ENCODE results near the gene ADCY2. TPM values are rescaled to one million over a fixed set of nuclear protein-coding genes. Genes with fewer than 3 reads are reported as not detected.

ADCY2 gene
- total and polyA plus RNA-seq, 9 of the 15 experiments (the other 6 are each of a cell fraction or from before 2014, with no cell fraction given) = 0.01 to 0.15 (median 0.03) TPM; not detected in 5

GRCh38 chr5:7374186-7374585 is 21.8 kb upstream of the ADCY2 start (continued):
- no peak for TF ChIP-seq NR1H2 (CRISPR knock-in tag; IDR thresholded peaks at IDR 0.05)
- TF ChIP-seq SRSF7 (optimal IDR thresholded peaks at IDR 0.05; ENCODE audit: low read depth, low read length) = no peak
- no peak for TF ChIP-seq CREM (IDR thresholded peaks at IDR 0.05; ENCODE audit: low read depth)
- no peak for TF ChIP-seq ZNF561 (CRISPR knock-in tag; conservative IDR thresholded peaks at IDR 0.05)
- no peak for TF ChIP-seq ZNF140 (CRISPR knock-in tag; IDR thresholded peaks at IDR 0.05)

- no peak overlapping the region for H2AFZ ChIP-seq (ENCODE audit: low read depth, low read length)
- ChIA-PET CTCF (ENCODE audit: low intra/inter-chr PET ratio) (no interaction called here), POLR2A (interaction anchor here (0.6 kb wide), 1 partner anchor 36 kb away, joined by 3 read pairs; no protein-coding TSS in a partner anchor)
- no peak overlapping the region for H3K4me2 ChIP-seq (ENCODE audit: insufficient read depth, low read length)
- H3K9ac ChIP-seq (ENCODE audit: insufficient read depth in 1 of 2, low read depth in 2 of 2, low read length in 2 of 2) = no peak overlapping the region
- no peaks in the 10 kb centered on the region for H3K36me3 ChIP-seq (ENCODE audit: control insufficient read depth, insufficient read depth, low read length)
- H3K9me1 ChIP-seq (ENCODE audit: control insufficient read depth, insufficient read depth, low read length) = no peaks in the 10 kb centered on the region
- H3K9me3 ChIP-seq (replicated peaks; ENCODE audit: control insufficient read depth, insufficient read depth, low read depth, low read length) = no peaks in the 10 kb centered on the region
- in situ Hi-C loops (cut with MboI) (no loop called here), intact Hi-C loops (cut with micrococcal nuclease) (no loop called here)
- 0% methylated on average over 4 of the region's 4 CpGs for WGBS (ENCODE audit: insufficient coverage, low coverage, missing lambda C conversion rate)
- H3K79me2 ChIP-seq (ENCODE audit: control insufficient read depth, insufficient read depth, low read length) = no peaks in the 10 kb centered on the region
- ATAC-seq = no peak
- BruUV-seq (replicated peaks) = no TSS peak
- no peak overlapping the region for H3K4me3 ChIP-seq
- no peak for DNase-seq (ENCODE audit: extremely low read depth in 1 of 4, low spot score in 3 of 4)
- no peaks in the 10 kb centered on the region for H3K4me1 ChIP-seq (replicated peaks in 1 of 2; ENCODE audit: control insufficient read depth in 2 of 2, insufficient read depth in 2 of 2, low read length in 2 of 2)
- FAIRE-seq = no peak
- no peaks in the 10 kb centered on the region for H4K20me1 ChIP-seq (replicated peaks; ENCODE audit: control insufficient read depth, insufficient read depth, low read length)
- H3K27me3 ChIP-seq (ENCODE audit: control insufficient read depth in 2 of 2, insufficient read depth in 2 of 2, low read length in 2 of 2) = no peaks in the 10 kb centered on the region
- TF ChIP-seq CEBPZ (IDR thresholded peaks at IDR 0.05; ENCODE audit: borderline replicate concordance, low read depth, low read length) = no peak
- no peak for TF ChIP-seq DLX4 (CRISPR knock-in tag; IDR thresholded peaks at IDR 0.05)
- no peak for TF ChIP-seq ARHGAP35 (IDR thresholded peaks at IDR 0.05; ENCODE audit: partially characterized antibody)
- TF ChIP-seq FOXP4 (CRISPR knock-in tag; IDR thresholded peaks at IDR 0.05; ENCODE audit: borderline replicate concordance) = no peak
- TF ChIP-seq STAG1 (CRISPR knock-in tag; IDR thresholded peaks at IDR 0.05; ENCODE audit: borderline replicate concordance) = no peak
- no peak for TF ChIP-seq SMAD3 (CRISPR knock-in tag; conservative IDR thresholded peaks at IDR 0.05)
- no peak for TF ChIP-seq TGIF2 (CRISPR knock-in tag; IDR thresholded peaks at IDR 0.05)
- H3K27ac ChIP-seq (ENCODE audit: extremely low read depth, low read depth, low read length) = no peak overlapping the region
Observed at GRCh38 chr5:7375457-7375856, 20.5 kb upstream of the ADCY2 start.

Data from K562 (cell line).